Suprapubic skin (tissue), 4 donors: ENCODE data around the gene CKB.

Experiments
- EP300 ChIP-seq: sonication (generic); formaldehyde crosslinking; IDR thresholded peaks from one replicate; pipeline ENCODE4 v1.6.1; 2017; ENCODE audit warnings: antibody characterized with exemption
- POLR2A ChIP-seq, 2 donors: fragments of 450-650 bp; IDR thresholded peaks; one replicate each; pipeline ENCODE4 v1.6.1; 2017; ENCODE audit warnings: antibody characterized with exemption in 2 of 2, mild to moderate bottlenecking in 2 of 2, moderate library complexity in 2 of 2
- POLR2AphosphoS5 ChIP-seq, 3 donors: sonication (generic); formaldehyde crosslinking; IDR thresholded peaks; one replicate each; pipeline ENCODE4 v1.6.1; 2017; ENCODE audit warnings: antibody characterized with exemption in 3 of 3
- TF ChIP-seq, protein P1 (sequence below), 2 donors: fragments of 200-600 bp in 1 of 2; fragments of 450-650 bp in 1 of 2; sonication (generic) in 1 of 2; IDR thresholded peaks; one replicate each; pipeline ENCODE4 v1.5.1; 2016 to 2019; ENCODE audit warnings: antibody characterized with exemption in 2 of 2, mild to moderate bottlenecking in 1 of 2, moderate library complexity in 1 of 2

DNA sequence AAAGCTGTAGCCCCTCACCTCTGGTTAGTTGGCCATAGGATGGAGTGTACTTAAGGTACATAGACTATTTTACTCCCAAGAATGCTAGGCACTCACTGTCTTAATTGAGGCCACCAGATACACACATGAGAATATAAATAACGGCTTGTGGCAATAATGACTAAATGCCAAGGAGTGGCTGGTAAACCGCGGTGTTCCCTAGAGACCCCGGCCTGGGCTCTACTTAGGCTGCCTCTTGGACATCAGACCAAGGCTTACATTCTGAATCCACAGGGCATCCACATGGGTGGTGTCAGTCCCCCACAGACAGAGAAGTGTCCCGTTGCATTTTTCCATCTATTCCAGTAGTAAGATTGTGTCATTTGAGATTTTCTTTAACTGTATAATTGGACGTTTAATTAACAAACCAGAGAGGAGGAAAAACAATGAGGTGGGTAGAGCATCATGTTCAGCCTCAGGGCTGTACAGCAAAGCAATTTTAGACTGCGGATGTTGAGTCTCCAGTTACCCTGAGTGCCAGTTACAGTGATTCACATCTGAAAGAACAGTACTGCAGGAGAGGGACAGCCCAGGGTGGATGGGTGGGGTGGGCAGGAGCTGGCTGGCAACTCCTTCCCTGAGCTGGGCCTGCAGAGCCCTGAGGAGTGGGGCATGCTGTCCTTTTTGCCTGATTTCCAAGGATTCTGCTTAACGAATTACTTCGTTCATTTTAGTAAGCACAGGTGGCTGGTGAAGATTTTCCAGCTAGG is 20.5 kb downstream of the CKB start:
- TF ChIP-seq, protein P1, sequence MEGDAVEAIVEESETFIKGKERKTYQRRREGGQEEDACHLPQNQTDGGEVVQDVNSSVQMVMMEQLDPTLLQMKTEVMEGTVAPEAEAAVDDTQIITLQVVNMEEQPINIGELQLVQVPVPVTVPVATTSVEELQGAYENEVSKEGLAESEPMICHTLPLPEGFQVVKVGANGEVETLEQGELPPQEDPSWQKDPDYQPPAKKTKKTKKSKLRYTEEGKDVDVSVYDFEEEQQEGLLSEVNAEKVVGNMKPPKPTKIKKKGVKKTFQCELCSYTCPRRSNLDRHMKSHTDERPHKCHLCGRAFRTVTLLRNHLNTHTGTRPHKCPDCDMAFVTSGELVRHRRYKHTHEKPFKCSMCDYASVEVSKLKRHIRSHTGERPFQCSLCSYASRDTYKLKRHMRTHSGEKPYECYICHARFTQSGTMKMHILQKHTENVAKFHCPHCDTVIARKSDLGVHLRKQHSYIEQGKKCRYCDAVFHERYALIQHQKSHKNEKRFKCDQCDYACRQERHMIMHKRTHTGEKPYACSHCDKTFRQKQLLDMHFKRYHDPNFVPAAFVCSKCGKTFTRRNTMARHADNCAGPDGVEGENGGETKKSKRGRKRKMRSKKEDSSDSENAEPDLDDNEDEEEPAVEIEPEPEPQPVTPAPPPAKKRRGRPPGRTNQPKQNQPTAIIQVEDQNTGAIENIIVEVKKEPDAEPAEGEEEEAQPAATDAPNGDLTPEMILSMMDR (IDR thresholded peaks at IDR 0.05): no peak
- TF ChIP-seq POLR2AphosphoS5 (IDR thresholded peaks at IDR 0.05) (no peak), POLR2A (IDR thresholded peaks at IDR 0.05) (no peak), EP300 (no peak)
